Mesenchymal stem cell (in vitro differentiated cells and primary cell): Measurements from ENCODE around the gene PMIS2.
A peak's percentile ranks its signal among the peaks of the same experiment; 100 is the strongest.

ENCODE experiments used
- DNase-seq: peaks from one replicate; pipeline ENCODE4 v3.0.0-alpha.2; 2013
- H2AFZ ChIP-seq: one replicate; pipeline ENCODE4 v1.6.1; 2013; ENCODE audit warnings: low read depth, mild to moderate bottlenecking, control low read depth, inconsistent platforms, low read length, moderate library complexity
- H2AK5ac ChIP-seq: 2 replicates; pipeline ENCODE4 v1.6.1; 2013; ENCODE audit warnings: low read length, moderate library complexity, mild to moderate bottlenecking, inconsistent platforms; ENCODE audit not compliant: severe bottlenecking
- H2BK120ac ChIP-seq: one replicate; pipeline ENCODE4 v1.6.1; 2013; ENCODE audit warnings: low read depth, mild to moderate bottlenecking, inconsistent platforms, low read length, moderate library complexity
- H2BK12ac ChIP-seq, 2 experiments: one replicate each; pipeline ENCODE4 v1.6.1; 2013; ENCODE audit warnings: inconsistent platforms in 2 of 2, low read length in 2 of 2, mild to moderate bottlenecking in 2 of 2, moderate library complexity in 2 of 2, control low read depth in 1 of 2
- H2BK15ac ChIP-seq: one replicate; pipeline ENCODE4 v1.6.1; 2013; ENCODE audit warnings: mild to moderate bottlenecking, low read depth, inconsistent platforms; ENCODE audit not compliant: poor library complexity, severe bottlenecking
- H2BK5ac ChIP-seq: 2 replicates; pipeline ENCODE4 v1.6.1; 2013; ENCODE audit warnings: low read depth, mild to moderate bottlenecking, low read length, control low read depth, inconsistent platforms; ENCODE audit not compliant: poor library complexity, severe bottlenecking
- H3K14ac ChIP-seq, 2 experiments: one replicate each; pipeline ENCODE4 v1.6.1; 2013; ENCODE audit warnings: inconsistent platforms in 2 of 2, low read length in 2 of 2, control low read depth in 1 of 2, mild to moderate bottlenecking in 1 of 2, moderate library complexity in 1 of 2
- H3K18ac ChIP-seq, 2 experiments: one replicate each; pipeline ENCODE4 v1.6.1; 2013; ENCODE audit warnings: inconsistent platforms in 2 of 2, low read length in 2 of 2, control low read depth in 1 of 2, low read depth in 1 of 2, mild to moderate bottlenecking in 1 of 2
- H3K23ac ChIP-seq, 2 experiments: one replicate each; pipeline ENCODE4 v1.6.1; 2013; ENCODE audit warnings: inconsistent platforms in 2 of 2, low read length in 2 of 2, mild to moderate bottlenecking in 2 of 2, moderate library complexity in 2 of 2, control low read depth in 1 of 2
- H3K27ac ChIP-seq: 2 replicates; pipeline ENCODE4 v1.5.1; 2013; ENCODE audit warnings: mild to moderate bottlenecking, moderate library complexity, low read length, control low read depth, inconsistent platforms; ENCODE audit not compliant: poor library complexity, severe bottlenecking
- H3K27me3 ChIP-seq, 2 experiments: 2 replicates each; pipeline versions ENCODE4 v1.6.1 to v1.7.0; 2013; ENCODE audit warnings: low read length in 2 of 2, mild to moderate bottlenecking in 2 of 2, moderate library complexity in 2 of 2, control low read depth in 1 of 2, inconsistent platforms in 1 of 2; ENCODE audit not compliant: control insufficient read depth in 1 of 2, insufficient read depth in 1 of 2
- H3K36me3 ChIP-seq, 2 experiments: 2 replicates each; pipeline versions ENCODE4 v1.6.1 to v1.7.0; 2013; ENCODE audit warnings: low read length in 2 of 2, control low read depth in 1 of 2, inconsistent platforms in 1 of 2, low read depth in 1 of 2, mild to moderate bottlenecking in 1 of 2; ENCODE audit not compliant: insufficient read depth in 2 of 2, control insufficient read depth in 1 of 2
- H3K4ac ChIP-seq, 2 experiments: one replicate each; pipeline ENCODE4 v1.6.1; 2013; ENCODE audit warnings: inconsistent platforms in 2 of 2, low read length in 2 of 2, mild to moderate bottlenecking in 2 of 2, moderate library complexity in 2 of 2, control low read depth in 1 of 2, low read depth in 1 of 2
- H3K4me1 ChIP-seq: 2 replicates; pipeline ENCODE4 v1.6.1; 2013; ENCODE audit warnings: low read depth, low read length, control low read depth; ENCODE audit not compliant: control insufficient read depth, insufficient read depth
- H3K4me2 ChIP-seq: 2 replicates; pipeline ENCODE4 v1.6.1; 2013; ENCODE audit warnings: low read length, mild to moderate bottlenecking, inconsistent platforms; ENCODE audit not compliant: poor library complexity, severe bottlenecking
- H3K4me3 ChIP-seq, 2 experiments: 2 replicates each; pipeline versions ENCODE4 v1.5.1 to v1.7.0; 2013; ENCODE audit warnings: low read length in 2 of 2, mild to moderate bottlenecking in 2 of 2, control low read depth in 1 of 2, low read depth in 1 of 2; ENCODE audit not compliant: insufficient read depth in 1 of 2
- H3K79me1 ChIP-seq: replicated peaks from 2 replicates; pipeline ENCODE4 v1.6.1; 2013; ENCODE audit warnings: mild to moderate bottlenecking, control low read depth, low read length, inconsistent platforms; ENCODE audit not compliant: poor library complexity, severe bottlenecking
- H3K9ac ChIP-seq: 2 replicates; pipeline ENCODE4 v1.7.0; 2013; ENCODE audit warnings: mild to moderate bottlenecking, low read length, moderate library complexity
- H3K9me3 ChIP-seq: 2 replicates; pipeline ENCODE4 v1.7.0; 2013; ENCODE audit warnings: mild to moderate bottlenecking, low read length; ENCODE audit not compliant: control insufficient read depth
- H4K8ac ChIP-seq: one replicate; pipeline ENCODE4 v1.6.1; 2013; ENCODE audit warnings: inconsistent platforms, mild to moderate bottlenecking, low read length, moderate library complexity
- H4K91ac ChIP-seq: one replicate; pipeline ENCODE4 v1.6.1; 2013; ENCODE audit warnings: mild to moderate bottlenecking, low read length, inconsistent platforms
- WGBS: methylation state at CpG from one replicate; pipeline ENCODE4 v1.1.7; 2013; ENCODE audit warnings: mixed read lengths; 5-methylcytosine and 5-hydroxymethylcytosine counted together

PMIS2 gene

GRCh38 chr19:35607661-35608060, 21.7 kb downstream of the PMIS2 start:
- Histone ChIP-seq H3K4ac (no peak overlapping the region), H3K36me3 (no peaks in the 10 kb centered on the region), H3K14ac (no peak overlapping the region), H2BK120ac (no peak overlapping the region), H3K79me1 (no peaks in the 10 kb centered on the region), H4K8ac (no peak overlapping the region), H2BK15ac (no peak overlapping the region), H3K4me3 (no peak overlapping the region), H4K91ac (no peak overlapping the region), H2BK5ac (no peak overlapping the region), H3K9ac (no peak overlapping the region), H3K4me1 (peaks cover 6% of the 10 kb centered on the region), H3K23ac (no peak overlapping the region), H2AFZ (no peak overlapping the region), H3K18ac (no peak overlapping the region), H3K27ac (no peak overlapping the region), H3K4me2 (no peak overlapping the region), H2AK5ac (no peak overlapping the region), H3K9me3 (peaks cover 16% of the 10 kb centered on the region), H2BK12ac (no peak overlapping the region), H3K27me3 (peaks cover 5% of the 10 kb centered on the region in 2 experiments)
- no peak for DNase-seq
- WGBS = 63% methylated on average over 1 of the region's 3 CpGs

GRCh38 chr19:35608251-35608650, 22.3 kb downstream of the PMIS2 start:
- Histone ChIP-seq H3K18ac (no peak overlapping the region), H4K8ac (no peak overlapping the region), H4K91ac (no peak overlapping the region), H2AK5ac (no peak overlapping the region), H3K27ac (no peak overlapping the region), H2BK15ac (no peak overlapping the region), H3K4me2 (no peak overlapping the region), H3K9me3 (peaks cover 16% of the 10 kb centered on the region), H3K4me1 (peaks cover 11% of the 10 kb centered on the region), H3K9ac (no peak overlapping the region), H3K4me3 (no peak overlapping the region), H3K36me3 (no peaks in the 10 kb centered on the region), H2AFZ (no peak overlapping the region), H3K79me1 (peaks cover 6% of the 10 kb centered on the region), H3K23ac (no peak overlapping the region), H2BK5ac (no peak overlapping the region), H2BK12ac (no peak overlapping the region), H2BK120ac (no peak overlapping the region), H3K14ac (no peak overlapping the region), H3K4ac (no peak overlapping the region), H3K27me3 (peaks cover 3 to 5% of the 10 kb centered on the region in 2 experiments)
- no peak for DNase-seq
- 74% methylated on average over 2 of the region's 2 CpGs for WGBS

DNA sequence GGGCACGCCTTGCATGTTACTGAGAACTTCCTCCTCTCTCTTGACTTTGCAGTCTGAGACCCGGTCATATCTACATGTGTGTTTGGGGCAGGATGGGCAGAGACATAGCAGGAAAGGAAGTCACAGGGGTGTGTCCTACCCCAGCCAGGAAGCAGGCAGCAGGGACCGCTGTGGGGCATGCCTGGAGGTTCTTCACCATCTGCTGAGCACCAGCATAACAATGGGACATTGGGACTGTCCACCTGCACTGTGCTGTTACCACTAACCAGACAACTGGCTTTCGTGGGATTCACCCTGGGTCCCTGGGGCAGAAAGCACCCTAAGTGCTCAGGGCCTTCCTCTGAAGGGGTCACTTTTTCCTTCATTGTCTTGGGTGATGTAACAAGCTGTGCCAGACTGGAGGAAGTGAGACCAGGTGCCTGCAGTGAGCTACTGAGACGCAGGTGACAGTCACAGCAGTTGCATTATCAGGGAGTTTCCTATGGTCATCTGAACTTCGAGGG, 23.9 kb downstream of the PMIS2 start:
- H3K18ac ChIP-seq = no peak overlapping the region
- peaks cover 3 to 5% of the 10 kb centered on the region in 2 experiments for H3K27me3 ChIP-seq
- no peak overlapping the region for H4K91ac ChIP-seq
- no peak overlapping the region for H2AK5ac ChIP-seq
- H3K9ac ChIP-seq = no peak overlapping the region
- H3K27ac ChIP-seq = no peak overlapping the region
- H3K14ac ChIP-seq = no peak overlapping the region
- H2BK120ac ChIP-seq = no peak overlapping the region
- H3K23ac ChIP-seq = no peak overlapping the region
- H3K9me3 ChIP-seq = peaks cover 16% of the 10 kb centered on the region
- no peak overlapping the region for H2BK15ac ChIP-seq
- DNase-seq = no peak
- no peak overlapping the region for H2BK5ac ChIP-seq
- H3K4me2 ChIP-seq = no peak overlapping the region
- WGBS = 77% methylated on average over 6 of the region's 6 CpGs
- peaks cover 11% of the 10 kb centered on the region for H3K4me1 ChIP-seq
- no peak overlapping the region for H3K4ac ChIP-seq
- peaks cover 6% of the 10 kb centered on the region for H3K79me1 ChIP-seq
- no peak overlapping the region for H2AFZ ChIP-seq
- no peak overlapping the region for H3K4me3 ChIP-seq
- H3K36me3 ChIP-seq = peaks cover 0 to 2% of the 10 kb centered on the region in 2 experiments
- H4K8ac ChIP-seq = no peak overlapping the region
- no peak overlapping the region for H2BK12ac ChIP-seq

GRCh38 chr19:35612224-35612558, 26.2 kb downstream of the PMIS2 start:
- H3K14ac ChIP-seq = no peak overlapping the region
- H3K27me3 ChIP-seq = peaks cover 3 to 5% of the 10 kb centered on the region in 2 experiments
- H3K4ac ChIP-seq = no peak overlapping the region
- peak overlapping the region in 1 of 2 experiments; percentile 64 for H3K23ac ChIP-seq
- H3K27ac ChIP-seq = no peak overlapping the region
- no peak overlapping the region for H4K91ac ChIP-seq
- no peak overlapping the region for H4K8ac ChIP-seq
- peaks cover 12% of the 10 kb centered on the region for H3K9me3 ChIP-seq
- H2AK5ac ChIP-seq = no peak overlapping the region
- H2BK5ac ChIP-seq = no peak overlapping the region
- peak overlapping the region; percentile 95 for H3K9ac ChIP-seq
- 45% methylated on average over 9 of the region's 9 CpGs for WGBS
- peak overlapping the region in 1 of 2 experiments; percentile 50 for H3K18ac ChIP-seq
- H2BK12ac ChIP-seq = no peak overlapping the region
- no peak overlapping the region for H2BK15ac ChIP-seq
- H3K4me2 ChIP-seq = peak overlapping the region; percentile 74
- no peak overlapping the region for H2BK120ac ChIP-seq
- peaks cover 7 to 14% of the 10 kb centered on the region in 2 experiments for H3K36me3 ChIP-seq
- peaks cover 11% of the 10 kb centered on the region for H3K4me1 ChIP-seq
- H3K4me3 ChIP-seq = peak overlapping the region in 1 of 2 experiments; percentile 98
- peak overlapping the region; percentile 60 for H2AFZ ChIP-seq
- DNase-seq = no peak
- H3K79me1 ChIP-seq = peaks cover 6% of the 10 kb centered on the region
